HG02884 (cell line): ENCODE results near the gene NAB2.

Source experiments
- ATAC-seq: cut with Tn5 transposase; IDR thresholded peaks from one replicate; pipeline ENCODE4 v1.9.1; 2021; ENCODE audit warnings: mild to moderate bottlenecking, moderate library complexity; ENCODE audit not compliant: unreplicated experiment

The NAB2 gene

DNA sequence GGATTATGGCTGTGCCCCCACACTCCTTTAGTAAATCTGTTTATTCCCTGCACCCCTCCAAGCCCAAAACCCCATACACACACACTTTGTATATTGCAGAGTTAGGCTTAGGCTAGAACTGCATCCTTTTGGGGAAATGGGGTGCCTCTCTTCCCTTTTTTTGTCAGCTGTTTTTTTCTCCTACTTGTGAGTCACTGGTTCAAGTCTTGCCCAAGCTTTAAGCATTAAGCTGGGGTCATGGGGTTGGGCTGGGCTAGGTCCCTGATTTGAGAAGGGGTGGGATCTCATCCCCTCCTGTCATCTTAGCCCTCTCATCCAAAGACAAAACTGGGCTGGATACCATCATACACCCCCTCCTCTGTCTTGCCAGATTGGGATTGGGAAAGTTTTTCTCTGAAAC, 41.0 kb downstream of the NAB2 start:
- no peak for ATAC-seq

DNA sequence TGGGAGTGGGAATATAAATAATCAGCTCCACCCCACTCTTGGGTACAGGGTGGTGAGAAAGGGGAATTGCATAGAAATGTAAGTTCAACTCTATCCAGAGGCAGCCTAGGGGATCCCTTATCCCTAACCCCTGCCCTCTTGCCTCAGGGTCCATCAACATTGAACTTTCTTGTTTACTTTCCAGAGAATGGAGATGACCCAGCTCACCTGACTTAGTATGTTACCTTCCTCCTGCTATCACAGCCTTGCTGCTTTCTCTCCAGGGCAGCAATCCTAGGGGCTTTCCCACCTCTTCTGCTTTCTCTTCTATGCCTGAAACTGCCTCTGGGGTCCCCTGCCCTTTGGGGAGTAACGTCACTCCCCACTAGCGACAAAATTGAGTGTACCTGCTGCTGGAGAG, 42.0 kb downstream of the NAB2 start:
- no peak for ATAC-seq

DNA sequence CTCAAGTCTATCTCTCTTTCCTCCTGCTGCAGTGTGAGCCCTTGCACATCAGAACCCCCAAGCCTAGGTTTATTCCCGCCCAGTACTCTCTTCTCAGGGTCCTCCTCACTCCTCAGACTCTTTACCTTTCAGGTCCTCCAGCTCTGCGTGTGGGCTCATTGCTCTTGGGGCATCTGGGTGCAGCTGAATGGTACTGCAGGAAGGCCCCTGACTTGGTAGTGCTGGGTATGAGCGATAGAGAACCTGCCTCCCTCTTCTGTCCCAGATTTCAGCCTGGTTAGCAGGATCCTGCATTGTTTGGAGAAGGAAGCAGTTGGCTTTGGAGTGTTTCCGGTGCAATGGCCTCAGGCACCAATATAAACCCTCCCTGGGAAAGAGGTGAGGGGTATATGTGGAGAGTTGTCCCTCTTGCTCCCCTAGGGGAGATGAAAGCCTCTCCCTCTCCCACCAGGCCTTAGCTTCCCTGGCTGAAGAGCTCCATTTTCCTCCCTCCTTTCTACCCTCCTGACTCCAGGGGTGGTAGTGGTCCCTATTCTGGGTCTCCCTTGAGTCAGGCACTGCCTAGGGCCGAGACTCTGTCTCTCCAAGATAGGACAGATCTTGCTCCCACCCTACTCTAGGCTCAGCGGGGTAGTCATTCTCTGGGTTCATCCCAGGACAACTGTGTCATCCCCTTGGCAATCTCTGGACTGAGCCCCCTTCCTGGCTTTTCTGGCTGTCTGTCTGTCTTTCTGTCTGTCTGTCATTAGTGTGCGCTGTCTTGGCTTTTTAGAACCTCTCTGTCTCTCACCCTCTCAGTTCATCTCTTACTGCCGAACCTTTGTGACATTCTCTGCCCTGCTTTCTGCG, 43.2 kb downstream of the NAB2 start:
- ATAC-seq: no peak

DNA sequence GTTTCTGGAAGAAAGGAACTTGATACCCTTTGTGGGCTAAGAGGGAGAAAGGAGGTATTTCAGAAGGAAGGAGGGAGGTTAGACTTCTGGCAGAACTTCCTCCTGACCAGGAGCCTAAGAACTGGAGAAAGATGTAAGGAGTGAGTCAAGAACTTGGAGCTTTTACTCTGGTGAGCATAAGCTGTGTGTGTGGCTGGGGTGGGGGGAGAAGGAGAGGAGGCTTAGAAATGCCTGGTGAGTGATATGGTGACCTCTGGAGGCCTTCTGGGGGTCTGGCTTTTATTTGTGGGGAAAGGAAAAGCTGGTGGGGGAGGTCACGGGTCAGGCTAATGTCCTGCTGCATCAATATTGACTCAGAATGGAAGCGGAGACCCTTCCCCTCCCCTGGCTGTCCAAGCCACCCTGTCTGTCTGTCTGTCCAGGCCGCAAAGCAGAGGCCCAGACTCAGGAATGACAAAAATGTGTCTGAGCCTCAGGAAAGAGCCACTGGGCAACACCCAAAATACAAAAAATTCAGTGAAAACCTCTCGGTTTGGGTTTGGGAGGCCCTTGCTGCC, 44.2 kb downstream of the NAB2 start:
- no peak for ATAC-seq

DNA sequence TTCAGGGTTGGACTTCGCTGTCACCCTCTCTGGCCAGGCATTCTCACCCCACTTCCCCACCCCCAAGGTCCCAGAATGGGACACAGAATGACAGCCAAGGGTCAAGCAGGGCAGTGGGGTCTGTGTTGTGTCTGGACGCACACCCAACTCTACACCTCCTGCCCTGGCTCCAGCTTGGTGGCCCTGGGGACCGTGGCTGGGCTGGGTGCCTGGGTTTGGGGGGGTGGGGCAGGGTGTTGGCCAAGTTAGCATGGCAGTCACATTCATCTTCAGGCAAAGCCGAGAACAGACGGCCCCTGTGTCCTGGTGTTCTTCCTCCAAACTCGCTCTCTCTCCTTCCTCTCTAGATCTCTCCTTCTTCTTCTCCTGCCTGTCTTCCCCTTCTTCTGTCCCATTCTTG, 45.0 kb downstream of the NAB2 start:
- ATAC-seq: no peak

DNA sequence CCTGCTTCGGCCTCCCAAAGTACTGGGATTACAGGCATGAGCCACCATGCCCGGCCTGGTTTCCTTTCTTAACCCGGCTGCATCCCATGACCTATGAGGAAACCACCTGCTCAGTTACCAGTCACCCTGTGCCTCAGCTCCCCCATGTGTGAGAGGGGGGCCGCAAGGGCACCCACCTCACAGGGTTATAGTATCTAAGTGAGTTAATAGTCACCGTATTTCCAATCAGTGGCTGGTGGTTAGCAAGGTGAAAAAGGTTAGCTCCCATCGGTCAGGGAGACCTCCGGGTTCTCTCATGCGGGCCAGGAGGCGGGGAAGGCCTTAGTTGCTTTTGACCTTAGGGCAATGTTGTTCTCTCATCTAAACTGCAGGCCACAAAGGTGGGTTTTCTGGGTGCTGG, 46.0 kb downstream of the NAB2 start:
- no peak for ATAC-seq

DNA sequence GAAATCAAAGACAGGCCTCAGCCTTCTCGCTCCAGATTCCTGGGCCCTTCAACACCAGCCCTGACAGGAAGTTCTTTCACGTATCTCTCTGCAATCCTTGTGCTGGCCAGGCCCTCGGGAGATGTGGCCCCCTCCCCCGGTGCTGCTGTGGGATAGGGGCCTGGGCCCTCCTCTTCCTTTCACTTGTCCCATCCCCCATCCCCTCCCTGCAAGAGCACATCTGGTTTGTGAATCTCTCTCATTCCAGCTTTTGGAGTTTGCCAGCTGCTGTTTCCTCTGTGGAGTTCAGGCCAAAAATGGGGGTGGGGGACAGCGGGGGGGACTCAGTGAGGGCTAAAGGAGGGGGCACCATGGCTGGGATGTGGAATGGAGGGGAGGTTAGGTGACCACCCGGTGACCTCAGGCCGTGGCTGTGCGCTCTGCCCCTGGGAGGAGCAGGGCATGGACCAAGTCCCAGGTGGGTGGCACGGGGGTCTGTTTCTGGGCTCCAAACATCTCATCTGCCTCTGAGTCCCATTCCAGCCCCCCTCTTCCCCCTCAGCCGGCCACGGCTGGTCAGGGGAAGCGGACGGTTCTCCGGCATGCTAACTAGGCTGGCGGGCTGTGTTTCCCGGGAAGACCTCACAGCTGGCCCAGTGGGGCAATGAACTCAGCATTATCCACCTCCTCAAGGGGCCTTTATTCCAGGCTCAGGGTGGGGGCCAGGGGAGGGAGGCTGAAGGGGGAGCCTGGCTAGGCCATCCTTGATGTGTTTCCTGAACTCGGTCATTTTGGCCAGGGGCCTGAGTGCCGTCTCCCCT, 46.8 kb downstream of the NAB2 start:
- ATAC-seq: no peak

DNA sequence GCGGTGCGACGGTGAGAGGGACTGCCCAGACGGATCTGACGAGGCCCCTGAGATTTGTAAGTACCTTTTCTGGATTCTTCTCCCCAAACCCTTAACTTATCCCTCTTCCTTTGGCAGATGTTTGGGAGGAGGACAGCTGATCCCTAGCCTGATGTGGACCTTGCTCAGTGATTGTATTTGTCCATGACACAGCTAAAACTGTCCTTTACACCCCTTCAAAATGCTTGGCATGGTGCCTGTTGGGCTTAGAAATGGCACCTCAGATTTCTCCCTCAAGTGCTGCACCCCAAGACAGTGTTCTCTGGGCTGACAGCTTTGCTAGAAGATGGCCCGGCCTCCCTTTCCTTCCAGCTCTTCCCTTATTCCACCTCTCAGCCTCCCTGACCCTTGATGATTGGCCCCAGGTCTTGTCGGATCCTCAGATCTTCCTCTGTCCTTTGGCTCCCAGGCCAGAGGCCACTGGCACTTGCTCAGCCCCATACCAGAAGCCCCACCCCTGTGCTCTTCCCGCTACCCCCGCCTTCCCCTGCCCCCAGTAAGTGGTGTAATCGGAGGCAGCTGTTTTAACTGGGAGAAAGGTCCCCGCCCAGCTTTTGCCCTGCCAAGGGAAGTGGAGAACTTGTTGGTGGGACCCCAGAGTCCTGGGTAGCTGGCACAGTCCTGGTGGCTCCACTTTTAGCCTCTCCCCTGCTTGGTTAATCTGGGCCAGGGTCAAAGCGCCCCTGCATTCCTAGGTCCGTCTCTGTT, 49.8 kb downstream of the NAB2 start:
- no peak for ATAC-seq

DNA sequence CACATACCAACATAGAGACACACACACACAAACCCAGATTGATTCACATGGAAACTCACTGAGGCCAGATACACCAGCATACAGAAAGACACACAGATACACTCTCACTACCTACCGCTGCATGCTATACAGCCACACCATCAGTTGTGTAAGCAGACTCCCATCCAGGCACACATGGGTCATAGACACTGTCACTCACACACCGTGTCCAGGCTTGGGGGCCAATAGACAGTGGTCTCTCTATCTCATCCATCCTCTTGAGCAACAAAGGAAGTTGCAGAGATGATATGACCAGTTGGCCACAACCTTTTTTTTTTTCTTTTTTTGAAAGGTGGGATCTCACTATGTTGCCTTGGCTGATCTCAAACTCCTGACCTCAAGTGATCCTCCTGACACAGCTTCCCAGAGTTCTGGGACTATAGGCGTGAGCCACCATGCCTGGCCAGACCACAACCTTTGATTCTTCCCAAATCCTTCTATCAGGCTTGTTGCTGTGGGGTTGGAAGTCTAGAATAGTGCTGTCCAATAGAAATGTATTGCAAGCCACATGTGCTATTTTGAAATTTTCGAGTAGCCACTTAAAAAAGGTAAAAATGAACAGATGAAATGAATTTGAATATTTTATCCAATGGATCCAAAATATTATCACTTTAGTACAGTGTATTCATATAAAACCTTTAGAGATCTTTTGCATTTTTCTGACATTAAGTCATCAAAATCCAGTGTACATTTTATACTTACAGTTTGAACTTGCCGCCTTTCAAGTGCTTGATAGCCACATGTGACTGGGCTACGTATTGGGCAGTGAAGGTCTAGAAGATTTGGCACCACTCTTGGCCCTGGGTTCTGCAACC, 51.1 kb downstream of the NAB2 start:
- ATAC-seq: no peak

DNA sequence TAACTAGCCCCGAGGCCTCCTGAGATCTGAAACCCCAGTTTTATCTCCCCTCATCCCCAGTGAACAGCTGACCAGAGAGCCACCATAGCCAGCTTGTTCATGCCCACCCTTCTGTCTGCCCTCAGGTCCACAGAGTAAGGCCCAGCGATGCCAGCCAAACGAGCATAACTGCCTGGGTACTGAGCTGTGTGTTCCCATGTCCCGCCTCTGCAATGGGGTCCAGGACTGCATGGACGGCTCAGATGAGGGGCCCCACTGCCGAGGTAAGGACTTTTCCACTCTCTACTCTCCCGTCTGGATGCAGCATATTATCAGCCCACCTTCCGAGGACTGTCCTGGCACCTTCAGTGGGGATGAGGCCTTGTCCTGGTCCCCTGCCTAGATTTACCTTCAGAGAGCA, 52.3 kb downstream of the NAB2 start:
- ATAC-seq: no peak

DNA sequence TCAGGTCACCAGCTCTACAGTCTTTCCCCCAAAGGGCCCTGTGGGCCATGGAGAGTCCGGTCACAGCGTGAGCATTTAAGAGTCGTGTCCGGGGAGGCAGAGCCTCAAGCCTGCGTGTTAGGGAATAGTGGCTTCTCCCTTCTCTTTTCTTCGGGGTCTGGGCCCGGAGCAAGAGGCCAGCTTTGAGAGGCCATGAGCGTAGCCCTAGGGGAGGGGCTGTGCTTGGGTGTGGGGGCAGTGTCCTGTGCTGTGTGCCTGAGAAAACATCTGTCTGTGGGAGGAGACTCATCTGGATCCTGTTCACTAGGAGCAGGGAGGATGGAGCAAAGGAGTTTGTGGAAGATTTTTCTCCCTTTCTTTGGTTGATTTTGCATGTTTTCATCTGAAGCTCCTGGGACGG, 53.2 kb downstream of the NAB2 start:
- ATAC-seq: no peak

DNA sequence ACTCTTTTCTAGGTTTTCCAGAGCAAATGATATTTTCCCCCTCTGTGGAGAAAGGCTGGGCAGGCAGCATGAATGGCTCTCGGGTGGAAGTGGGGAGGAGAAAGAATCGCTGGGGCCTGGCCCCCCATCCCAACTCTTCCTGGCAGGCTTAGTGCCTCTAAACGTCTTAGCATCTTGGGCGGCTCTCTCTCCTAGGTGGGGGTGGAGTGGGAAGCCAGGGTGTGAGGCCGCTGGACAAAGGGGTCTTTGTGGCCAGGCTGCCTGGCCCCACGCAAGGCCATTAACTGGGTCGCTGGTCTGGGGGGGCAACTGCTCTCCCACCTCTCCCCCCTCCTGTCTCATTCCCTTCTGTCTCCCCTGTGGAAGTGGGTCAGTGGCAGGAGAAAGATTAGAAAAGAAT, 53.8 kb downstream of the NAB2 start:
- ATAC-seq: no peak

DNA sequence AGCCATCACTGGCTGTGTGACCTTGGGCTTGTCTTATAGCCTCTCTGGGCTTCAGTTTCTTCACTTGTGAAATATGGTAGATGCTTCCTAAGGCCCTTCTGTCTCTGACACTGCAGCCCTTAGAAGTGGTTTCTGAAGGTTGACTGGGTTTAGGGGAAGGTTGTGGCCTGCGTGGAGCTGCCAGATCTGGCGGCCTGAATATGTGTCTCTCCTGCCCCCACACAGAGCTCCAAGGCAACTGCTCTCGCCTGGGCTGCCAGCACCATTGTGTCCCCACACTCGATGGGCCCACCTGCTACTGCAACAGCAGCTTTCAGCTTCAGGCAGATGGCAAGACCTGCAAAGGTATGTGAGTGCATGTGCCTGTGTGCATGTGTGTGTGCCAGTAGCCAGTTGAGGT, 54.5 kb downstream of the NAB2 start:
- ATAC-seq: no peak
